ENCODE measurements around the gene ZSWIM4. TPM values are rescaled to one million over a fixed set of nuclear protein-coding genes. Genes with fewer than 3 reads are reported as not detected.

ZSWIM4 gene
- total and polyA plus RNA-seq, 10 of the 15 experiments (the other 5 are each of a cell fraction or from before 2014, with no cell fraction given) = 0.73 to 11.1 (median 1.8) TPM; not detected in 2

GRCh38 chr19:13833330-13834243 is 38.3 kb downstream of the ZSWIM4 start:
- Histone ChIP-seq H3K9ac (ENCODE audit: control insufficient read depth, insufficient read depth, low read length) (peak overlapping the region; percentile 62), H3K79me2 (ENCODE audit: control insufficient read depth, insufficient read depth, low read length) (peaks cover 14% of the 10 kb centered on the region), H3K9me3 (replicated peaks; ENCODE audit: control insufficient read depth, insufficient read depth, low read length) (no peaks in the 10 kb centered on the region), H3K4me2 (ENCODE audit: control insufficient read depth, insufficient read depth) (peak overlapping the region; percentile 98), H3K36me3 (ENCODE audit: control insufficient read depth in 2 of 2, insufficient read depth in 2 of 2, low read length in 1 of 2) (peaks cover 0 to 3% of the 10 kb centered on the region in 2 experiments; a peak in 1 of 4 replicates), H3K4me1 (ENCODE audit: control insufficient read depth, insufficient read depth, low read length) (peaks cover 32% of the 10 kb centered on the region), H4K20me1 (ENCODE audit: control insufficient read depth, insufficient read depth) (no peaks in the 10 kb centered on the region), H3K4me3 (peak overlapping the region; percentile 63; the same call in 1 of the 2 replicates), H3K27ac (ENCODE audit: control insufficient read depth, insufficient read depth) (peak overlapping the region; percentile 52), H3K27me3 (replicated peaks in 1 of 2; ENCODE audit: control insufficient read depth in 2 of 2, insufficient read depth in 2 of 2, low read length in 1 of 2) (no peaks in the 10 kb centered on the region), H2AFZ (ENCODE audit: control insufficient read depth, low read depth, low read length) (peak overlapping the region; percentile 81)
- SMC1A ChIA-PET (ENCODE audit: uncharacterized antibody, unreplicated experiment) = interaction anchor here (1.2 to 1.3 kb wide), 2 partner anchors 28 to 36 kb away, joined by 3 read pairs; no protein-coding TSS in a partner anchor
- no TSS peak for BruUV-seq (replicated peaks)
- FAIRE-seq (peak; percentile 96), ATAC-seq (peak; percentile 90), DNase-seq (ENCODE audit: low read depth, low spot score) (no peak)
- CTCF ChIA-PET = interaction anchor here (0.7 to 1.3 kb wide), 6 partner anchors 13 to 282 kb away, joined by 3 to 6 read pairs (median 4); no protein-coding TSS in a partner anchor
- whole genome bisulfite sequencing (ENCODE audit: insufficient coverage, insufficient replicate concordance, low lambda C conversion rate, missing lambda C conversion rate) = 4% methylated on average over 56 of the region's 59 CpGs
- POLR2A ChIA-PET = interaction anchor here (4.6 to 5.0 kb wide), 2 partner anchors 13 to 37 kb away, joined by 31 read pairs; partner anchors contain the start of gene ZSWIM4
- intact Hi-C loops (cut with micrococcal nuclease; ENCODE audit: unreplicated experiment) = no loop called here
- in situ Hi-C loops (cut with MboI) = no loop called here
- RAD21 ChIA-PET (ENCODE audit: unreplicated experiment) = interaction anchor here (0.7 to 1.3 kb wide), 3 partner anchors 28 to 36 kb away, joined by 3 to 9 read pairs (median 3); no protein-coding TSS in a partner anchor
- TF ChIP-seq NR2F1 (conservative IDR thresholded peaks at IDR 0.05) = peak; percentile 36
- no peak for TF ChIP-seq ASH2L (IDR thresholded peaks at IDR 0.05; ENCODE audit: borderline replicate concordance, low read depth)
- TF ChIP-seq MTA2 (IDR thresholded peaks at IDR 0.05; ENCODE audit: low read depth) = no peak
- TF ChIP-seq MLLT1 (IDR thresholded peaks at IDR 0.05) = no peak
- 0 out of 2 replicates have a peak, but pooled peaks have one; percentile 21 for TF ChIP-seq ESRRA (IDR thresholded peaks at IDR 0.05; ENCODE audit: low read length)
- peak; percentile 78; the same call in 1 of the 2 replicates for TF ChIP-seq MTA3 (IDR thresholded peaks at IDR 0.05; ENCODE audit: borderline replicate concordance, low read length)
- TF ChIP-seq NKRF (conservative IDR thresholded peaks at IDR 0.05) = 0 out of 2 replicates have a peak, but pooled peaks have one; percentile 34
- TF ChIP-seq CBFB (IDR thresholded peaks at IDR 0.05; ENCODE audit: low read depth) = no peak
- peak; percentile 32; the same call in 1 of the 2 replicates for TF ChIP-seq RAD21 (IDR thresholded peaks at IDR 0.05; ENCODE audit: insufficient read depth, low read depth, low read length)
- no peak for TF ChIP-seq MYC (IDR thresholded peaks at IDR 0.05; ENCODE audit: insufficient read depth, insufficient read length, insufficient replicate concordance, low read length, severe bottlenecking)
- TF ChIP-seq PKNOX1 (IDR thresholded peaks at IDR 0.05) = peak; percentile 99
- TF ChIP-seq MEF2A (IDR thresholded peaks at IDR 0.05; ENCODE audit: insufficient read depth, low read depth, low read length) = no peak
- TF ChIP-seq SP1 (IDR thresholded peaks at IDR 0.05; ENCODE audit: low read depth, low read length) = peak; percentile 98
- TF ChIP-seq POLR2AphosphoS2 (IDR thresholded peaks at IDR 0.05; ENCODE audit: low read depth, low read length) = peak; percentile 96
- TF ChIP-seq NFXL1 (IDR thresholded peaks at IDR 0.05; ENCODE audit: borderline replicate concordance) = no peak
- peak; percentile 68 for TF ChIP-seq CREB1 (IDR thresholded peaks at IDR 0.05; ENCODE audit: low read depth)
- TF ChIP-seq BHLHE40 (IDR thresholded peaks at IDR 0.05; ENCODE audit: borderline replicate concordance in 1 of 2, low read depth in 2 of 2, low read length in 1 of 2) = peak in 1 of 2 experiments; percentile 33; a peak in 2 of 4 replicates
- peak; percentile 43 for TF ChIP-seq NFYA (IDR thresholded peaks at IDR 0.05; ENCODE audit: borderline replicate concordance, low read depth, low read length)

Data from GM12878 (cell line).